ENCODE measurements around the gene CHAF1A.

Gene CHAF1A

DNA sequence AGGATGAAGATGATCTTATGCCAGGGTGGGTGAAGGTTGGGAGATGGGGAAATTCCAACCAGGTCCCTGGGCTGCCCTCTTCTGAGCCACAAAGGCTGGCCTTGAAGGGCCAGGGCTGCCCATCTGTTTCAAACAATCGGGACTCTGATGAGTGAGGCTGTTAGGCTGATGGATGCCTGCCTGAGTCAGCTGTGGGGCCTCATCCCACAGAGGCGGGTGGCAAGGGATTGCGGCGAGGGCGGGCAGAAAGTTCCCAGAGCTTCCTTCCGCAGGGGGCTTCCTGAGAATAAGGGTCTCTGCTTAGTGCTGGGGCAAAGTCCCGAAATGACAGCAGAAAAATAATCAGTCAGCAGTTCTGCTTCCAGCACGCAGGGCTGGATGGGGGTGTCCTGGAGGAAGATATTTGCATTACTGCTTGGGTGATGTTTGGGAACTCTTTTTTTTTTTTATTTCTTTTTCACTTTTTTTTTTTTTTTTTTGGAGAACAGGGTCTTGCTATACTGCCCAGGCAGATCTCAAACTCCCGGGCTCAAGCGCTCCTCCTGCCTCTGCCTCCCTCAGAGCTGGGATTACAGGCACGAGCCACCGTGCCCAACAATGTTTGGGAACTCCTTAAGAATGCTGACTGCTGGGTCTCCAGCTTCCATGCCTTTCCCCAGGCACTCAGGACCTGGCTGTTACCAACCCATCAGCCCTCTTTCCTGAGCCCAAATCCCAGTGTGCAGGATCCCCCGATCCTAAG, 16.2 kb upstream of the CHAF1A start:
- DNase-seq (ENCODE audit: low spot score in 2 of 2) (no peak), ATAC-seq (no peak)
- Mint-ChIP-seq H3K27ac (no peak overlapping the region), H3K9me3 (no peaks in the 10 kb centered on the region), H3K36me3 (peaks cover 64% of the 10 kb centered on the region), H3K4me3 (no peak overlapping the region), H3K4me1 (peaks cover 49% of the 10 kb centered on the region)

DNA sequence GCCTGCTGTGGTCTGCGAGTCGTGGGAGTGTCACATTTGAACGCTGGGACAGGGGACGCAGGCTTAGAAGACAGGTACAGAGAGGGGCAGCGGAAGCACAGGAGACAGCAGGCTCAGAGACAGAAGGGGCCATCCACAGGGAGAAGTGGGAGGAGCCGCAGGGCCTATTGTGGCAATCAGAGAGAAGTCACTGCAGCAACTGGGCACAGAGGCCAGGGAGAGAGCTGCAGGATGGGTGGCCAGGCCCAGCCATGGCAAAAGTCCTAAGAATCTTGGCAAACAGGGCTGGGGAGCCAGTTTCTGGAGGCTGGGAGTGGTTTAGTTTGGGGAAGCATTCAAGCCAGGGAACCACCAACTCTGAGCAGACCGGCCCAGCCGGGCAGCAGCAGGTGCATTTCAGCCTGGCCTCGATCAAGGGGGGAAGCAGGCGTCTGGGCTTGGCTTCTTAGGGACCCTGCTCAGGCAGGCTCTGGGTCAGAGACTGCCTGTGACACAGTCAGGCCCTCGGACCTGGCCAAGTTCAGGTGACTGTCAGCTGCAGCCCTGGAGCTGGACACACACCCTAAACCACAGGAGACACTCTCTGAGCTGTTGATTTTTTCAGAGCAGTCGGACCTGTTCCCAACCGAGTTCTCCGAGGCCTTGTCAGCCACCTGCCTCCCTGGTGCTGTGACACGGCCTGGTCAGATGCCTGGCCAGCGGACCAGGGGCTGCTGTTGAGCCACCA, 13.9 kb upstream of the CHAF1A start:
- peaks cover 44% of the 10 kb centered on the region for H3K4me1 Mint-ChIP-seq
- peaks cover 68% of the 10 kb centered on the region for H3K36me3 Mint-ChIP-seq
- ATAC-seq (no peak), DNase-seq (ENCODE audit: low spot score in 2 of 2) (no peak)
- H3K27ac Mint-ChIP-seq, result peak overlapping the region; percentile 45
- no peak overlapping the region for H3K4me3 Mint-ChIP-seq
- no peaks in the 10 kb centered on the region for H3K9me3 Mint-ChIP-seq

DNA sequence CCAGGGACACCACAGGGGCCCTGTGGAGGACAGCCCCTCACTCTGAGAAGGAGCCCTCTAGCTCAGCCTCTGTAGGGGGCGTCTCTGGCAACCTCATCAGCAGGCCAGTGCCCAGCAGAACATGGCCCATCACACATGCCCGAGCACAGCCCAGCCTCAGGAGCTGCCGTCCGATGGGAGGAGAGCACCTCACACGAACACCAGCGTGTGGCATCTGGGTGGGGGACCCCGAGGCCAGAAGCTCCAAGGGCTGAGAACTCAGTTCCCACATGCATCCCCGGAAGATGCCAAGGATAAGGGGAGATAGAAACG, 13.4 kb upstream of the CHAF1A start:
- Mint-ChIP-seq H3K36me3 (peaks cover 72% of the 10 kb centered on the region), H3K9me3 (no peaks in the 10 kb centered on the region), H3K4me3 (no peak overlapping the region), H3K4me1 (peaks cover 48% of the 10 kb centered on the region), H3K27ac (peak overlapping the region; percentile 45)
- ATAC-seq, result no peak
- no peak for DNase-seq (ENCODE audit: low spot score in 2 of 2)

DNA sequence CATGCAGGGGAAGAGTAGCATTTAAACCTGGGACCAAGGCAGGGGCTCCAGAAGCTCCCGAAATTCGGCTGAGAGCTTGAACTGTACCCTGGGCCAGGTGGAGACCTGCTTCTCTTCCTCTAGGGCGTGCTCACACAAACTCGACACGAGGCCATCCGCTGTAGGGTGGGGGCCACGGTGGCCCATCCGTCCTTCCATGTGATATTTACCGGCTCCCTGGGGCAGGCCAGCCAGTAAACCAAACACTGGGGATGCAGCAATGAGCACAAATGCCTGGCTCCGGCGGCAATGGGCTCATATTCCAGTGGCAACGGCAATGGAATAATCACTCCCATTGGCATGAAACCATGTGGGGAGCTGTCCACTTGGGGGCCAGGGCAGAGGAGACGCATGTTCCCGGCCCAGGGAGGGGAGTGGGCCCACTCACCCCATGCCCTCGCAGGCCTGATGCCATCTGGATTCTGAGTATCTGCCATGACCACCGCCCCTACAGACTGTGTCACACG, 12.9 kb upstream of the CHAF1A start:
- Mint-ChIP-seq H3K27ac (peak overlapping the region; percentile 73), H3K4me3 (no peak overlapping the region), H3K4me1 (peaks cover 53% of the 10 kb centered on the region), H3K9me3 (no peaks in the 10 kb centered on the region), H3K36me3 (peaks cover 76% of the 10 kb centered on the region)
- no peak for DNase-seq (ENCODE audit: low spot score in 2 of 2)
- ATAC-seq, result no peak

DNA sequence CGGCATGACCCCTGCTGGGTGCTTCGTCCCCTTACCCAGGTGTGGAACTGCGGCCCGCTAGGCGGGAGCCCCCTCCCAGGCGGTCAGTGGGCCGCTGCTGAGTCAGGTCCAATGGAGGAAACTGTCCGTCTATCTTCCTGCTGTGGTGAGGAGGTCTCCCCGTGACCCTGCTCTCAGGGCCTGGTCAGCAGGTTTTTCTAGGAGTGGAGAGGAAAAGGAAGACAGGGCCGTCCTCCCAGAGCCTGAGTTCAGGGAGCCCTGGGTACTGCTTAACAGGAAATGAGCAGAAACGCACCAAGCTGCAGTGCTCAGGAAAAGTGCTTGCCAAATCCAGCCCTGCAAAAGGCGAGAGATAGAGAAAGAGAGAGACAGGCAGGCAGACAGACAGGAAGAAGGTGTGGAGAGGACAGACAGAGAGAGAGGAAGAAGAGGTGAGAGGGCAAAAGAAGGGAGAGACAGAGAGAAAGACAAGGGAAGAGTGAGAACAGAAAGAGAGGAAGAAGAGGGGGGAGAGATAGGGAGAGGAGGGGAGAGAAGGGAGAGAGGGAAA, 12.3 kb upstream of the CHAF1A start:
- ATAC-seq, result no peak
- Mint-ChIP-seq H3K9me3 (no peaks in the 10 kb centered on the region), H3K27ac (peak overlapping the region; percentile 73), H3K4me3 (no peak overlapping the region), H3K4me1 (peaks cover 59% of the 10 kb centered on the region), H3K36me3 (peaks cover 76% of the 10 kb centered on the region)
- no peak for DNase-seq (ENCODE audit: low spot score in 2 of 2)

DNA sequence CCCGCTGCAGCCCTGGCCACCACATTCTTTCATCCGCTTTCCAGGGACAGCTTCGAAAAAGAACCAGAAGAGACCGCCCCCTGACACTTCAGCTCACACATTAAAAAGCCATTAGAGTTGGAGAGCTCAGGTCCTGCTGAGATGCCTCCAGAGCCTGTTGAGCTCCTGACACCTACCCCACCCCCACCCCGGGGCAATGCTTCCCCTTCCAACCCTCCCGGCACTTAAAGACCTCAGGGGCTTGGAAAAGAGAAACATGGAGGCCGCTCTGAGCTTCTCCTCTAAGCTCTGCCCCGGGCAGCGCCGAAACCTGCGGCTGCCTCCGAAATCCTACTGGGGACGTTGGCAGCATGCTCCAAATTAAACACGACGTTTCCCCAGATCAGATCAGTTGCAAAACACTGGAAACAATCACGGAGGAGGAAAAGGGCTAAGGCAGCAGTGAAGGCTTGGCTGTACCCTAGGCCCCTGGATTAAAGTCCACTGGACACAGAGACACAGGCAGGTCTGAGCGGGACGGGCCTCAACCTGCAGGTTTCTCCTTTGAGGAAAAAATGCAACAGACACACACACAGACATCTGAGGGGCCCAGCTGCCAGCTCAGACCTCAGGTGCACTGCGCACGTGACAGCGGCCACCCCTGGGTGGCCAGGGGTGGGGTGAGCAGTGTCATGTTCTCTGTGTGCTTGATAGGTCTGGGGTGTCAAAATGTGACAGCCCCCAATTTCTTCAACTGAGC, 11.7 kb upstream of the CHAF1A start:
- Mint-ChIP-seq H3K4me3 (no peak overlapping the region), H3K4me1 (peaks cover 63% of the 10 kb centered on the region), H3K9me3 (no peaks in the 10 kb centered on the region), H3K36me3 (peaks cover 76% of the 10 kb centered on the region), H3K27ac (peak overlapping the region; percentile 73)
- no peak for DNase-seq (ENCODE audit: low spot score in 2 of 2)
- no peak for ATAC-seq

DNA sequence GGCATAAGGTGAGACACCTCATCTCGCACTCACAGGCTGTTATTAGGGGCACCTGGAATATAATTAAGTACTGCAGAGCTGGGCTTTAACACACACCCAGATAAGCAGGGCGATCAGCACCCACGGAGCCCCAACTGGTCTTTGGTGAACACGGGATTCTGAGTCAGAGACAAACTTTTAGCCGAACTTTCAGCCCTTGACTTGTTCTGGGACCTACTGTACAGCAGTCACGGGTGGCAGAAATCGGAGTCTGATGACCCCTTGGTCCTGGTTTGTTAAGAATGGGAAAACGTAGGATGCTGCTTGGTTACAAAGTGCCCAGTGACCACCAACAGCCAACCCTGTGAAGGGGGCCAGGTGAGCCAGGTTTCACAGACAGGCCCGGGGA, 11.1 kb upstream of the CHAF1A start:
- ATAC-seq, result no peak
- peaks cover 76% of the 10 kb centered on the region for H3K36me3 Mint-ChIP-seq
- no peak for DNase-seq (ENCODE audit: low spot score in 2 of 2)
- H3K9me3 Mint-ChIP-seq, result no peaks in the 10 kb centered on the region
- peaks cover 63% of the 10 kb centered on the region for H3K4me1 Mint-ChIP-seq
- H3K4me3 Mint-ChIP-seq, result no peak overlapping the region
- peak overlapping the region; percentile 73 for H3K27ac Mint-ChIP-seq

DNA sequence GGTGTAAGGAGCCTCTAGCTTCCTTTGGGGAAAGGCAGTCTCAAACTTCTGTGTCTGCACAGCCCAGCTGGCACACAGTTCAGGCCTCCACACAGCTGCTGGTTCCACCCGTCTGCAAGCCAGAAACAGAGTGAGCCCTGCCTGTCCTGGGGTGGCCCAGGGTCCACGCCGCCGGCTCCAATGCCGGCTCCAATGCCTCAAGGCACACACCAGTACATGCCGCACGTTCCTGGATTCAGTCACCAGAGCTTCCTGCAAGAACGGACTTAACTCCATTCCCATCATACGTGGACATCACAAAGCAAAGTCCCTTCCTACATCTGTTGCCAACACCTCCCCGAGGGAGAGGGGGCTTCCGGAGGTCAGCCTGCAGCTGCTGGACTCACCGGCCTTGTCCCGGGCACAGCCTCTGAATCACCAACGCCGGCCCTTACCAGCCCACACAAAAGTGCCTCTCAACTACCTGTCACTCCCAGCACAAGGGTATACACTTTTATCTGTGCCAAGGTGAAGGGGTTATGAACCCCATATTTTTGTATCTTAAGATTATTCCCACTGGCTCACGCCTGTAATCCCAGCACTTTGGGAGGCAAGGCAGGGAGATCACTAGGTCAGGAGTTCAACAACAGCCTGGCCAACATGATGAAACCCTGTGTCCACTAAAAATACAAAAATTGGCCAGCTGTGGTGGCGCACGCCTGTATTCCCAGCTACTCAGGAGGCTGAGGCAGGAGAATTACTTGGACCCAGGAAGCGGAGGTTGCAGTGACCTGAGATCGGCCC, 10.5 kb upstream of the CHAF1A start:
- ATAC-seq (no peak), DNase-seq (ENCODE audit: low spot score in 2 of 2) (no peak)
- Mint-ChIP-seq H3K36me3 (peaks cover 80% of the 10 kb centered on the region), H3K9me3 (no peaks in the 10 kb centered on the region), H3K27ac (no peak overlapping the region), H3K4me1 (peaks cover 63% of the 10 kb centered on the region), H3K4me3 (no peak overlapping the region)

DNA sequence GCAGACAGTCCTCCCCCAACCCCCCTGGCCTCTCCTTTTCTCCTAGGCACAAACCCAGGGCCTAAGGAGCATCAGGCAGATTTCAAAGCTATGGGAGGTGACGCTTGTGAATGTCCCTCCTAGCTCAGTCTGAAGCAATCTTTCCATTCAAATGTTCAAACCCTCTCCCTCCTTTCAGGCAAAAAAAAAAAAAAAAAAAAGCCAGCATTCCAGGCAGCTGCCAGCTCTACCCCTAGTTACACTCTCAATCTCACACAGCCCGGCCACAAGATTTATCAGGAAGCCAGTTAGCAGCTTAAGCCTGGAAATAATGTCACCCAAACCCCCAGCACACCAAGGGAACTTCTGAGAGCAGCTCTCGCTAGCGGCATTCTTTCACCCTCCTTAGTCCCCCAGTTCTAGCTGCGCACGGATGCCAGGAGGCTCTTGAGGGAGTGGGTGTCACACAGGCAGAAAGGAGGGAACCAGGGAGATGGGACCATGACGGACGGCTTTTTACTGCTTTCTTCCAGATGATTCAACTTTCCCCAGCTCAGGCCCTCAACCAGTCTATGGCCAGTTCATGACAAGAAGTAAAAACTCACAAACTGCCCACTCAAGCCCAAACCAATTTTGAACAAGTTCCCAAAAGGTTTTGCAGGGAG, 8.4 kb upstream of the CHAF1A start:
- peak overlapping the region; percentile 85 for H3K27ac Mint-ChIP-seq

DNA sequence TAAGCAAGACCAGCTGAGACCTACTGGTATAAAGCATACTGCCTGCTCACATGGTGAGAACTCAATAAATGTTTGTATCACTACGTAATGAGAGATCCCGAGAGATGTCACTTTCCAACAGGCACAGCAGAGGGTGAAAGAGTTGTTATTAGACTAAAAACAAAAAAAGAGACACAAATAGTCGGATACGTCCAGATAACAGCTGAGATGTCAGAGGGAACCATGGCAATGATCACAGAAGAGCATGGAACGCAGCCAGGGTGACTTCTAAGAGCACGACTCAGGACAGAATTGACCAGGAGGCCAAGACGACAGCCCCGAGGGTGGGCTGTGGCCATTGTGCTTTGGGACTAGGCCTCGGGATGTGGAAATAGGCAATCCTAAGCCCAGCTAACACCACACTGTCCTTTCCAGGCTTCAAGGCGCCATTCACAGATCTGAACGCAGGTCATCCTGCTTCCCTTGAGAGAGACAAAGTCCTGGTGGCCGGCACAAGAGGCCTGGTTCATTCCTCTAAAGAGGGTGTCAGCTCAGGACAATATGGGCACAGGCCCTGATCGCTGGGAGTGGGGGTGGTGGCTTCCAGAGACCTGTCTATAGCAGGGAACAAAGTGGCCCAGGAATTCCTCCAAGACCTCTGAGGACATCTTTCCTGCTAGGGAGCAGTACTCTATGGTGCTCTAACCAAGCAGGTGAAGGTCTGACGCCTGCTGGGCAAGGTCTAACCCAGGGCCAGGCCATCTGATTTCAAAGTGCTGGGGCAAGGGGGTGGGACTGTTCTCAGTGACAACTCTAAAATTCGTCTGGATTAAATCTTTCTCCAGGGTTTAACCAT, 5.3 kb upstream of the CHAF1A start:
- DNase-seq (ENCODE audit: low spot score in 2 of 2), result no peak
- ATAC-seq, result no peak
- no peak overlapping the region for H3K4me3 Mint-ChIP-seq
- no peaks in the 10 kb centered on the region for H3K9me3 Mint-ChIP-seq
- no peak overlapping the region for H3K27ac Mint-ChIP-seq
- peaks cover 69% of the 10 kb centered on the region for H3K36me3 Mint-ChIP-seq
- peaks cover 62% of the 10 kb centered on the region for H3K4me1 Mint-ChIP-seq

More for the DNA sequence above, 8.4 kb upstream of the CHAF1A start:
- Mint-ChIP-seq H3K9me3 (no peaks in the 10 kb centered on the region), H3K4me3 (no peak overlapping the region), H3K4me1 (peaks cover 63% of the 10 kb centered on the region), H3K36me3 (peaks cover 79% of the 10 kb centered on the region)
- DNase-seq (ENCODE audit: low spot score in 2 of 2) (no peak), ATAC-seq (no peak)

DNA sequence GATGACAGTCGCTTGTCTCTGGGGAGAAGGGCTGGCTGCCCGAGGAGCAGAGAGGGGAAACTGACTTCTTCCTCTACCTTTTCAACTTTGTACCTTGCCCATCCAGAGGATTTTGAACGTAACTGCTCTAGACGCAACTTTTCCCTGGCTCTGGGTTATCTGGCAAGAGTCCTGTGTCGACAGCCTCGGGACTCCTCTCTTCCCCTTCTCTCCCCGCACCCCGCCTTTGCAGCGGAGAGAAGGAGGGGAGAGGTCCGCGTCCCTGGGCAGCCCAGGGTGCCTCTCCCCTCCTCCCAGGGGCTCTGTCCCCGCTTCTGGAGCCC, 2.7 kb upstream of the CHAF1A start:
- DNase-seq (ENCODE audit: low spot score in 2 of 2) (no peak), ATAC-seq (peak; percentile 5)
- Mint-ChIP-seq H3K4me1 (peaks cover 56% of the 10 kb centered on the region), H3K4me3 (peak overlapping the region; percentile 97), H3K36me3 (peaks cover 76% of the 10 kb centered on the region), H3K9me3 (no peaks in the 10 kb centered on the region), H3K27ac (peak overlapping the region; percentile 95)

DNA sequence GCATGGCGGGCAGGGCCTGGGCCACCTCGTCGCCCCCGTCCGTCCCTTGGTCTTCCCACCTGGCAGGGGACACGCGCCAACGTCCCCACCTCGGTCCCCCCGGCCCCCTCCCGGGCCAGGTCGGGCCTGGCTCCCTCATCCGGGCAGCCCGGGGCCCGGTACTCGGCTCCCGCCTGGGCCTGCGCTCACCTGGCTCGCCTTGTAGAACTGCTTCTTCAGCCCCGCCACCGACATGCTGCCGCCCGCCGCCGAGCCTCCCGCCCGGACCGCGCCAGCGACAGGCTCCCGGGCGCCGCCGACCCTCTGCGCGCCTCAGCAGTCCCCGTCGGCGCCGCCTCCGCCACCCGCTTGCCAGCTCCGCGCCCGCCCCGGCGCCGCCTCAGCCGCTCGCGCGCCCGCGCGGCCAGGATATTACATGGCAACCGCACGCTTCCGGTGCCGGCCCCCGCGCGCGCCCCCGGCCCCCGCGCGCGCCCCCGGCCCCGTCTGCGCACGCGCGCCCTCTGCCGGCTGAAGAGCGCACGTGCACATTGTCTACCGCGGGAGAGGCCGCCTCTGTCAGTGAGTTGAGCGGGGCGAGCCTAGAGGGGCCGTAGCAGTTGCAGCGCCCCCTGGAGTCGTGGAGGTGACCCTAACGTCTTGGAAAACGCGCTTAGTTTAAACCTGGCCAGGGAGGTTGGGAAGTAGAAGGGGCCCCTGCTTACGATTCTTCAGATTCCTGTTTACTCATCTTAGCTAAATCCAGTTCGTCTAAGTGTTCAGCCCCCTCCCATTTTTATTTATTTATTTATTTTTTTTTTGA, 2.1 kb upstream of the CHAF1A start, which contains the start of gene SH3GL1:
Gene SH3GL1, minus strand, starts transcription at position 413 of the 802 bp plus-strand sequence. Its CDS starts 179 bp downstream, at position 234.
- Mint-ChIP-seq H3K36me3 (peaks cover 76% of the 10 kb centered on the region), H3K9me3 (no peaks in the 10 kb centered on the region), H3K4me3 (peak within 1 kb of the TSS; percentile 97), H3K4me1 (peaks cover 54% of the 10 kb centered on the region), H3K27ac (peak within 1 kb of the TSS; percentile 95)
- peak; percentile 79 for ATAC-seq
- peak; percentile 96 for DNase-seq (ENCODE audit: low spot score in 2 of 2)

DNA sequence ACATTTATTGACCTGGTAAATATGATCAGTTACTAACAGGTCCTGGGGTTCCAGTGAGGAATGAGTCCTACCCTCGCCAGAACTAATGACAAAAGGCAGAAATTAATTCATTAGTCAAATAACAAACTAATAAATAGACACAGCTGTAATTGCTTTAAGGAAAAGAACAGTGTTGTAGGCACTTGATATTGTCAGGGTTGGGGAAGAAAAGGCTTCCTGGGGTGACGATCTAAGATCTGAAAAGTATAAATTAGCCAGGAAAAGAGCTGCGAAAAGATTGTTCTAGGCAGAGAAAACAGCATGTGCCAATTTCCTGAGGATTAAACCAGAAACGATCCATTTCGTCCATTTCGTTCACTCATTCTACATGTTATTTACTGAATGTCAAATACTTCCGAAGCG, 670 bp upstream of the CHAF1A start:
- H3K36me3 Mint-ChIP-seq, result peaks cover 76% of the 10 kb centered on the region
- peak overlapping the region; percentile 97 for H3K4me3 Mint-ChIP-seq
- peaks cover 47% of the 10 kb centered on the region for H3K4me1 Mint-ChIP-seq
- no peak for ATAC-seq
- DNase-seq (ENCODE audit: low spot score in 2 of 2), result no peak
- no peaks in the 10 kb centered on the region for H3K9me3 Mint-ChIP-seq
- peak overlapping the region; percentile 94 for H3K27ac Mint-ChIP-seq
